Measurements from ENCODE around the gene KRTAP17-1.

- no peak for TF ChIP-seq CTCF (IDR thresholded peaks at IDR 0.05)
- no peak for TF ChIP-seq POLR2A (IDR thresholded peaks at IDR 0.05)
- no peak for TF ChIP-seq POLR2AphosphoS5 (IDR thresholded peaks at IDR 0.05; ENCODE audit: insufficient read depth in 1 of 2, low read depth in 1 of 2)
Observed at GRCh38 chr17:41284546-41284945, 31.0 kb downstream of the KRTAP17-1 start.
